A673 (cell line): ENCODE measurements around the gene DDX11.
"Not testable (repeated sequence)": the region's sequence is repeated elsewhere in the genome, so short reads cannot be mapped to it uniquely, and the experiment has no call there.

Experiments
- CTCF ChIP-seq: fragments of 300-800, 200-600 bp; sonication (generic); conservative IDR thresholded peaks from 2 replicates; pipeline ENCODE4 v1.5.1; 2017; ENCODE audit warnings: low read depth, mild to moderate bottlenecking, antibody characterized with exemption, low read length, moderate library complexity, mixed read lengths
- EZH2 ChIP-seq: fragments of 200-600 bp; sonication (generic); IDR thresholded peaks from 2 replicates; pipeline ENCODE4 v1.6.1; 2017; ENCODE audit warnings: borderline replicate concordance, low read depth, mild to moderate bottlenecking, mixed read lengths, antibody characterized with exemption, low read length; ENCODE audit not compliant: poor library complexity, severe bottlenecking

DNA sequence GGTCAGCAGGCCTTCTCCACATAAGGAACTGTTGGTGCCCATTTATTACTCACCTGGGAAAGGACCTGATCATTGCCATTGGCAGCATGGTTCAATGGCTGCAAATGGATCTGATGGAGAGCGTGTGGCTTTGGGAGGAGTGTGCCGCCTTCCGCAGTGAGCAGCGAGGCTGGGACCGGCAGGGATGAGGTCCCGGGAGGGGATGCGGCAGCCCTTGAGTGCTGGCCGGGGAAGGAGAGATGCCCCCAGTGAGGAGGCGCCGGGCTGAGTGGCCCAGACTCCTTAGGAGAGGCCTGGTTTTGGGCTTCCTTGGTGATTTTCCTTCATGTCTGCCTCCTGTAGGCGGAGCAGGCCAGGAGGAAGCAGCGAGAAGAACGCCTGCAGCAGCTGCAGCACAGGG, 10.6 kb downstream of the DDX11 start:
- not testable (repeated sequence) for TF ChIP-seq CTCF, EZH2
